ENCODE measurements around the gene ADCY6. TPM values are rescaled to one million over a fixed set of nuclear protein-coding genes. Genes with fewer than 3 reads are reported as not detected.
A peak's percentile ranks its signal among the peaks of the same experiment; 100 is the strongest.

ADCY6 gene
- total and polyA plus RNA-seq, 2 donors (not counting 1 experiment from before 2014, with no cell fraction given): 27.4 to 53.2 TPM

DNA sequence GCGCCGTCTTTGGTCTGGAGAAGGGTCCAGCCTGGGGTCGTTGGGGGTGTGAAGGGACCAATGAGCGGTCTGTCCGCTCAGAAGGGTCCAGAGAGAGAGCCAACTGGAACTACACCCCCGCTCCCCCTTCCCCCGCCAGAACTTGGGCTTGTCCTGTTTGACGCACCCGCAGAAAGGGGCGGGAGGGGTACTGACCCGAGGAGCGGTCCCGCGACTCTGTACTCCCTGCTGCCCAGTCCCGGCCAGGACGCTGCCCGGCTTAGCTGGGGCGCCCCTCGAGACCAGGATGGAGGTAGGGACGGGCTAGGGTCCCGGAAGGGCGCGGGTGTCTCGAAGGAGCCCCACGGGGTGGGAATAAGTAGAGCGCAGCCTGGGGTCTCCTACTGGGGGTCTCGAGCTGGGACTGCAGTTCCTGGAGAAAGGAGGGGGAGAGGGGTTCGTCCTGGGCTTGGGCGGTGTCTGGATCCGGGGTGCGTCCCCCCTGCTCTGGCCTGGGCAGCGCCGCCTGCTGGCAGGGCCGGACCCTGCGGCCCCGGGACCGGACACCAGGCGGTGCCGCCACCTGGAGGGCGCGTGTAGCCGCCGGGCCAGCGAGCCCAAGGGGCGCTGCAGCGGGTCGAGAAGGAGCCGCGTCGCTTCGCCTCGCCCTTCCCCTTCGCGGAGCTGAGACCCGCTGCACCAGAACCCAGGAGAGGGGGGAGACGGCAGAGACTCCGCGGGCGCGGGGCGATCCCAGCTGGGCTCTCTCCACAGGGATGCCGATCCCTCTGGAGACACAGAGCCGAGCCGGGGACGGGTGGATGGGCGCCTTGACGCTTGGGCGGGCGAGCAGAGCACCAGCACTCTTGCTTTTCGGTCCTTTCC lies 25.6 kb upstream of the ADCY6 start:
- H3K9me3 ChIP-seq (ENCODE audit: control insufficient read depth, insufficient read depth, low read depth, low read length): no peaks in the 10 kb centered on the region
- H3K4me3 ChIP-seq (replicated peaks in 1 of 4; ENCODE audit: control extremely low read depth in 1 of 4, insufficient read depth in 1 of 4, low read depth in 3 of 4, low read length in 4 of 4): peak overlapping the region; percentile 72 to 98 (median 85)
- H2AFZ ChIP-seq (ENCODE audit: low read length): peak overlapping the region; percentile 64
- DNase-seq (ENCODE audit: low read depth in 2 of 2): peak; percentile 69 to 85
- H3K9ac ChIP-seq (ENCODE audit: insufficient read depth, low read length): peak overlapping the region; percentile 84
- peaks cover 12% of the 10 kb centered on the region for H3K79me2 ChIP-seq (ENCODE audit: control insufficient read depth, insufficient read depth, low read length)
- H3K36me3 ChIP-seq (ENCODE audit: control insufficient read depth, insufficient read depth, low read length): no peaks in the 10 kb centered on the region
- H3K4me2 ChIP-seq (ENCODE audit: extremely low read depth, insufficient read depth, low read length): peak overlapping the region; percentile 36
- no peaks in the 10 kb centered on the region for H4K20me1 ChIP-seq (ENCODE audit: control insufficient read depth, extremely low read depth, insufficient read depth, low read length)
- peak overlapping the region; percentile 93 for H3K27ac ChIP-seq (ENCODE audit: insufficient read depth, low read length)
- no peaks in the 10 kb centered on the region for H3K27me3 ChIP-seq (ENCODE audit: control insufficient read depth, insufficient read depth, low read length)
- TF ChIP-seq EZH2 (IDR thresholded peaks at IDR 0.05; ENCODE audit: low read length, missing control alignments): no peak
- TF ChIP-seq, protein P1, sequence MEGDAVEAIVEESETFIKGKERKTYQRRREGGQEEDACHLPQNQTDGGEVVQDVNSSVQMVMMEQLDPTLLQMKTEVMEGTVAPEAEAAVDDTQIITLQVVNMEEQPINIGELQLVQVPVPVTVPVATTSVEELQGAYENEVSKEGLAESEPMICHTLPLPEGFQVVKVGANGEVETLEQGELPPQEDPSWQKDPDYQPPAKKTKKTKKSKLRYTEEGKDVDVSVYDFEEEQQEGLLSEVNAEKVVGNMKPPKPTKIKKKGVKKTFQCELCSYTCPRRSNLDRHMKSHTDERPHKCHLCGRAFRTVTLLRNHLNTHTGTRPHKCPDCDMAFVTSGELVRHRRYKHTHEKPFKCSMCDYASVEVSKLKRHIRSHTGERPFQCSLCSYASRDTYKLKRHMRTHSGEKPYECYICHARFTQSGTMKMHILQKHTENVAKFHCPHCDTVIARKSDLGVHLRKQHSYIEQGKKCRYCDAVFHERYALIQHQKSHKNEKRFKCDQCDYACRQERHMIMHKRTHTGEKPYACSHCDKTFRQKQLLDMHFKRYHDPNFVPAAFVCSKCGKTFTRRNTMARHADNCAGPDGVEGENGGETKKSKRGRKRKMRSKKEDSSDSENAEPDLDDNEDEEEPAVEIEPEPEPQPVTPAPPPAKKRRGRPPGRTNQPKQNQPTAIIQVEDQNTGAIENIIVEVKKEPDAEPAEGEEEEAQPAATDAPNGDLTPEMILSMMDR (conservative IDR thresholded peaks at IDR 0.05 in 1 of 2, IDR thresholded peaks at IDR 0.05 in 1 of 2; ENCODE audit: low read depth in 1 of 2, low read length in 2 of 2): peak; percentile 73 to 99
- H3K4me1 ChIP-seq (ENCODE audit: control insufficient read depth, extremely low read depth, insufficient read depth, low read length): peaks cover 36% of the 10 kb centered on the region

DNA sequence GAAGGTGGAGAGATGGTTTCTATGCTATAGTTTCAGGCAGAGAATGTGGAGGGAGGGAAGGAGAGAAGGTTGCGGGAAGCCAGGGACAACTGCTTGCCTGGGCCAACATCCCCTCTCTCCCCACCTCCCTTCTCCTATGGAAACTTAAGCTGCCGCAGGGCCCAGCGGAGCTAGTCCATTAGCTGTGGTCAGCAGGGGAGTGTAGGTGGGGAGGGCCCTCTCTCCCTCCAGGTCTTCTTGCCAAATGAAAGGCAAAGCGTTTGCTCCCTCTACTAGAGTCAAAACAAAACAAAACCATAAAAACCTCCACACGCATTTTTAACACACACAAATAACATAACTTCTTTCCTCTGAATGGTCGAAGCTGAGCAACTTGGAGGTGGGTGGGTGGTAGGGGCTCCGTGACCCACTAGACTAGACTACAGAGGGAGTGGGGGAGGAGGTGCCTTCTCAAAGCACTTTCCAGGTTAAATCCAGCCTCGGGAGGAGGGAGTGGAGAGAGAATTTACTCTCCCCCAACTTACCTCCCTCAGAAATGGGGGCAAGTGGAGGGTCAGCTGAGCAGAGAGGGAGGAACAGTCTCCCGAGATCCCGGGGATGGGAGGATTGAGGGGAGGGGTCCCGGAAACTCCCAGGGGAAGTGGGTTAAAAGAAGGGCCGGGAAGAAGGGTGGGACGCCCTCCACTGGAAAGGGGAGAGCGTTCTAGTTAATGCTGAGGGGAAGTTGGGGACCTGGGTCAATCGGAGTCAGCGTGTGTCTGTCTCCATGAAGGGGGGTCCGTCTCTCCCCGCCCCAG lies 24.8 kb upstream of the ADCY6 start:
- peak overlapping the region; percentile 93 for H3K27ac ChIP-seq (ENCODE audit: insufficient read depth, low read length)
- H3K4me1 ChIP-seq (ENCODE audit: control insufficient read depth, extremely low read depth, insufficient read depth, low read length): peaks cover 36% of the 10 kb centered on the region
- H3K79me2 ChIP-seq (ENCODE audit: control insufficient read depth, insufficient read depth, low read length): peaks cover 9% of the 10 kb centered on the region
- no peaks in the 10 kb centered on the region for H4K20me1 ChIP-seq (ENCODE audit: control insufficient read depth, extremely low read depth, insufficient read depth, low read length)
- peak; percentile 55 to 68 for DNase-seq (ENCODE audit: low read depth in 2 of 2)
- H3K27me3 ChIP-seq (ENCODE audit: control insufficient read depth, insufficient read depth, low read length): no peaks in the 10 kb centered on the region
- H3K4me3 ChIP-seq (replicated peaks in 1 of 4; ENCODE audit: control extremely low read depth in 1 of 4, insufficient read depth in 1 of 4, low read depth in 3 of 4, low read length in 4 of 4): peak overlapping the region; percentile 69 to 98 (median 81)
- no peaks in the 10 kb centered on the region for H3K36me3 ChIP-seq (ENCODE audit: control insufficient read depth, insufficient read depth, low read length)
- no peaks in the 10 kb centered on the region for H3K9me3 ChIP-seq (ENCODE audit: control insufficient read depth, insufficient read depth, low read depth, low read length)
- H2AFZ ChIP-seq (ENCODE audit: low read length): no peak overlapping the region
- TF ChIP-seq, protein P1 (conservative IDR thresholded peaks at IDR 0.05 in 1 of 2, IDR thresholded peaks at IDR 0.05 in 1 of 2; ENCODE audit: low read depth in 1 of 2, low read length in 2 of 2): peak; percentile 4 to 25
- no peak for TF ChIP-seq EZH2 (IDR thresholded peaks at IDR 0.05; ENCODE audit: low read length, missing control alignments)
- H3K9ac ChIP-seq (ENCODE audit: insufficient read depth, low read length): peak overlapping the region; percentile 84
- H3K4me2 ChIP-seq (ENCODE audit: extremely low read depth, insufficient read depth, low read length): peak overlapping the region; percentile 36

DNA sequence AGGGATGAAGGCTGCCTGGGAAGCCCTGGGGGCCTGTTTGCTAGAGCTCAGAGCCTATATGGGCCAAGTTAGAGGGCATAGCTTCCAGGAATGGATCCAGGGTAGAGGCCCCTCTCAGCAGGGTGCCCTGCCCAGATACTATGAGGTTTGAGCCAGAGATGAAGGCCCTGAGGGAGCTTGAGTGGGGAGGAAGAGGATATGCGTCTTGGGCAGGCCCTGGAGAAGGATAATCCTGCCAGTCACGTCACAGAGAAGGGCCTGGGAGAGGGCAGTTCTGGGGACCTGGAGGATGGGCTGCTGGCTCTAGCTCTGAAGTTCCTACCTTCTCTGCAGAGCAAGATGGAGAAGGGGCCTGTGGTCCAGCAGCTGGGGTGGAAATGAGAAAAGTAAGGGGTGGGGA lies 23.5 kb upstream of the ADCY6 start:
- Histone ChIP-seq H3K9ac (ENCODE audit: insufficient read depth, low read length) (no peak overlapping the region), H3K4me2 (ENCODE audit: extremely low read depth, insufficient read depth, low read length) (peak overlapping the region; percentile 82), H2AFZ (ENCODE audit: low read length) (no peak overlapping the region), H3K36me3 (ENCODE audit: control insufficient read depth, insufficient read depth, low read length) (no peaks in the 10 kb centered on the region), H3K9me3 (ENCODE audit: control insufficient read depth, insufficient read depth, low read depth, low read length) (no peaks in the 10 kb centered on the region), H3K79me2 (ENCODE audit: control insufficient read depth, insufficient read depth, low read length) (peaks cover 9% of the 10 kb centered on the region), H3K4me1 (ENCODE audit: control insufficient read depth, extremely low read depth, insufficient read depth, low read length) (peaks cover 32% of the 10 kb centered on the region), H3K4me3 (replicated peaks in 1 of 4; ENCODE audit: control extremely low read depth in 1 of 4, insufficient read depth in 1 of 4, low read depth in 3 of 4, low read length in 4 of 4) (peak overlapping the region in 1 of 4 experiments; percentile 17), H4K20me1 (ENCODE audit: control insufficient read depth, extremely low read depth, insufficient read depth, low read length) (no peaks in the 10 kb centered on the region), H3K27me3 (ENCODE audit: control insufficient read depth, insufficient read depth, low read length) (no peaks in the 10 kb centered on the region), H3K27ac (ENCODE audit: insufficient read depth, low read length) (peak overlapping the region; percentile 93)
- DNase-seq (ENCODE audit: low read depth in 2 of 2): no peak
- TF ChIP-seq, protein P1 (conservative IDR thresholded peaks at IDR 0.05 in 1 of 2, IDR thresholded peaks at IDR 0.05 in 1 of 2; ENCODE audit: low read depth in 1 of 2, low read length in 2 of 2): no peak
- TF ChIP-seq EZH2 (IDR thresholded peaks at IDR 0.05; ENCODE audit: low read length, missing control alignments): no peak
